Limb (tissue), 2 donors: ENCODE measurements around the gene CFB.
"Not testable (repeated sequence)": the region's sequence is repeated elsewhere in the genome, so short reads cannot be mapped to it uniquely, and the experiment has no call there.

Experiments used
- DNase-seq, 2 donors: peaks; one replicate each; pipeline ENCODE4 v3.0.0-alpha.2; 2016; ENCODE audit errors: extremely low spot score in 2 of 2

The CFB gene

GRCh38 chr6:31945507-31946369 lies at the start of gene CFB:
TSS of gene CFB (plus strand) at chr6:31946095. CDS start at chr6:31946222, 127 bp downstream.
- DNase-seq, result peak in 1 of 2 donors; percentile 53

- DNase-seq, result no peak
Observed at GRCh38 chr6:31896493-31896855, 49.4 kb upstream of the CFB start.

- peak in 1 of 2 donors; percentile 13 for DNase-seq
Observed at GRCh38 chr6:31896856-31897611, 48.9 kb upstream of the CFB start.

- peak; percentile 89 to 92 for DNase-seq
Observed at GRCh38 chr6:31897612-31898382, 48.1 kb upstream of the CFB start, which contains the start of gene EHMT2. TSS of gene EHMT2 (minus strand) at chr6:31897698. CDS start at chr6:31897677, 21 bp downstream.

GRCh38 chr6:31898383-31899011 lies 47.4 kb upstream of the CFB start:
- DNase-seq, result peak in 1 of 2 donors; percentile 68

- DNase-seq, result no peak
Observed at GRCh38 chr6:31899215-31899614, 46.7 kb upstream of the CFB start.

- DNase-seq, result no peak
Observed at GRCh38 chr6:31899882-31900722, 45.8 kb upstream of the CFB start.

- DNase-seq, result peak in 1 of 2 donors; percentile 46
Observed at GRCh38 chr6:31900917-31901414, 44.9 kb upstream of the CFB start.

GRCh38 chr6:31901415-31901952 lies 44.4 kb upstream of the CFB start:
- DNase-seq, result peak in 1 of 2 donors; percentile 28

- DNase-seq, result peak; percentile 97
Observed at GRCh38 chr6:31901953-31902643, 43.8 kb upstream of the CFB start, which contains the start of gene ZBTB12. TSS of gene ZBTB12 (minus strand) at chr6:31902086. CDS start at chr6:31901305, 781 bp downstream.

GRCh38 chr6:31903957-31904356 lies 41.9 kb upstream of the CFB start:
- DNase-seq, result no peak

- no peak for DNase-seq
Observed at GRCh38 chr6:31905041-31905440, 40.9 kb upstream of the CFB start.

- DNase-seq, result no peak
Observed at GRCh38 chr6:31906122-31906521, 39.8 kb upstream of the CFB start.

- DNase-seq, result not testable (repeated sequence)
Observed at GRCh38 chr6:31906727-31907126, 39.2 kb upstream of the CFB start.

GRCh38 chr6:31907158-31907813 lies 38.6 kb upstream of the CFB start:
- DNase-seq, result no peak

GRCh38 chr6:31908255-31908654 lies 37.6 kb upstream of the CFB start:
- DNase-seq, result not testable (repeated sequence)

GRCh38 chr6:31908791-31909190 lies 37.1 kb upstream of the CFB start:
- DNase-seq, result no peak

GRCh38 chr6:31909298-31909697 lies 36.6 kb upstream of the CFB start:
- not testable (repeated sequence) for DNase-seq
